Left ventricle myocardium inferior (tissue), 1 donor: ENCODE measurements around the gene TTC39A. TPM values are rescaled to one million over a fixed set of nuclear protein-coding genes. Genes with fewer than 3 reads are reported as not detected.
A peak's percentile ranks its signal among the peaks of the same experiment; 100 is the strongest.
"Not testable (repeated sequence)": the region's sequence is repeated elsewhere in the genome, so short reads cannot be mapped to it uniquely, and the experiment has no call there.

Experiments used
- DNase-seq: peaks from one replicate; pipeline ENCODE4 v3.0.0-alpha.2; 2020
- H3K27ac ChIP-seq: fragments of 200-600 bp; replicated peaks from 2 replicates; pipeline ENCODE4 v1.8.0; 2021
- H3K27me3 ChIP-seq: fragments of 200-600 bp; 2 replicates; pipeline ENCODE4 v1.8.0; 2021; ENCODE audit warnings: low read depth
- H3K36me3 ChIP-seq: fragments of 200-600 bp; 2 replicates; pipeline ENCODE4 v1.8.0; 2021
- H3K4me1 ChIP-seq: fragments of 200-600 bp; 2 replicates; pipeline ENCODE4 v1.8.0; 2021
- H3K4me3 ChIP-seq: fragments of 200-600 bp; 2 replicates; pipeline ENCODE4 v1.8.0; 2021; ENCODE audit warnings: mild to moderate bottlenecking, moderate library complexity
- H3K9me3 ChIP-seq: fragments of 200-600 bp; replicated peaks from 2 replicates; pipeline ENCODE4 v1.8.0; 2021
- CTCF ChIP-seq: fragments of 200-600 bp; IDR thresholded peaks from 2 replicates; pipeline ENCODE4 v1.8.0; 2021; ENCODE audit warnings: antibody characterized with exemption, mild to moderate bottlenecking, borderline replicate concordance
- intact Hi-C: fragments of 100-400 bp; cut with micrococcal nuclease; formaldehyde crosslinking; loops from one replicate; pipeline ENCODE4 v1.11.0; 2022
- total RNA-seq: library from RNA; stranded (reverse); fragmentation: NEBNext Ultra II Directional; extraction: Animal tissue kit (Norgen Biotek cat#: 25700); gene quantifications from one replicate; pipeline ENCODE4 v1.2.1, GENCODE V29; 2021
- donor health status: DM: no; HTN: yes; CAD: no; lungs with severe emphysema.

TTC39A gene
- total RNA-seq, 1 donor from 2014 or later: 25.7 TPM

- no peak overlapping the region for H3K4me3 ChIP-seq
- peaks cover 35% of the 10 kb centered on the region for H3K27me3 ChIP-seq
- intact Hi-C loops: no loop called here
- H3K4me1 ChIP-seq: peaks cover 42% of the 10 kb centered on the region
- no peaks in the 10 kb centered on the region for H3K36me3 ChIP-seq
- no peaks in the 10 kb centered on the region for H3K9me3 ChIP-seq
- no peak for DNase-seq
- H3K27ac ChIP-seq: peak overlapping the region; percentile 87
- no peak for TF ChIP-seq CTCF
Measured at GRCh38 chr1:51328279-51328678, 2.1 kb downstream of the TTC39A start.

GRCh38 chr1:51327386-51327785, 3.0 kb downstream of the TTC39A start:
- DNase-seq: no peak
- peaks cover 42% of the 10 kb centered on the region for H3K4me1 ChIP-seq
- peaks cover 35% of the 10 kb centered on the region for H3K27me3 ChIP-seq
- H3K4me3 ChIP-seq: no peak overlapping the region
- peak overlapping the region; percentile 78 for H3K27ac ChIP-seq
- intact Hi-C loops: no loop called here
- no peaks in the 10 kb centered on the region for H3K9me3 ChIP-seq
- H3K36me3 ChIP-seq: no peaks in the 10 kb centered on the region
- no peak for TF ChIP-seq CTCF

GRCh38 chr1:51326839-51327238, 3.5 kb downstream of the TTC39A start:
- Histone ChIP-seq H3K4me1 (peaks cover 42% of the 10 kb centered on the region), H3K27ac (peak overlapping the region; percentile 78), H3K9me3 (no peaks in the 10 kb centered on the region), H3K4me3 (peak overlapping the region; percentile 20), H3K27me3 (peaks cover 33% of the 10 kb centered on the region), H3K36me3 (no peaks in the 10 kb centered on the region)
- no peak for TF ChIP-seq CTCF
- intact Hi-C loops: no loop called here
- no peak for DNase-seq

GRCh38 chr1:51325878-51326755, 4.2 kb downstream of the TTC39A start:
- Histone ChIP-seq H3K36me3 (no peaks in the 10 kb centered on the region), H3K27ac (peak overlapping the region; percentile 78), H3K4me1 (peaks cover 37% of the 10 kb centered on the region), H3K4me3 (peak overlapping the region; percentile 20), H3K9me3 (no peaks in the 10 kb centered on the region), H3K27me3 (peaks cover 26% of the 10 kb centered on the region)
- intact Hi-C loops: no loop called here
- TF ChIP-seq CTCF: no peak
- no peak for DNase-seq

GRCh38 chr1:51325391-51325790, 5.0 kb downstream of the TTC39A start:
- DNase-seq: no peak
- no peak overlapping the region for H3K4me3 ChIP-seq
- peak overlapping the region; percentile 78 for H3K27ac ChIP-seq
- TF ChIP-seq CTCF: no peak
- H3K36me3 ChIP-seq: no peaks in the 10 kb centered on the region
- peaks cover 30% of the 10 kb centered on the region for H3K4me1 ChIP-seq
- intact Hi-C loops: no loop called here
- peaks cover 19% of the 10 kb centered on the region for H3K27me3 ChIP-seq
- H3K9me3 ChIP-seq: no peaks in the 10 kb centered on the region

GRCh38 chr1:51325011-51325385, 5.4 kb downstream of the TTC39A start:
- DNase-seq, H3K27ac ChIP-seq, intact Hi-C loops: not testable (repeated sequence)

More at GRCh38 chr1:51325011-51325385, 5.4 kb downstream of the TTC39A start:
- H3K9me3 ChIP-seq, H3K4me3 ChIP-seq, H3K36me3 ChIP-seq: not testable (repeated sequence)
- Histone ChIP-seq H3K4me1 (peaks cover 30% of the 10 kb centered on the region), H3K27me3 (peaks cover 18% of the 10 kb centered on the region)
